ENCODE data around the gene CTNNA2. TPM values are rescaled to one million over a fixed set of nuclear protein-coding genes. Genes with fewer than 3 reads are reported as not detected.

CTNNA2 gene
- total RNA-seq, 1 experiment from 2014 or later: 0.54 TPM

- Histone ChIP-seq H3K9me3 (ENCODE audit: control insufficient read depth, insufficient read depth, low read depth, low read length) (no peaks in the 10 kb centered on the region), H3K4me3 (ENCODE audit: low read depth in 2 of 2, low read length in 2 of 2) (no peak overlapping the region), H3K36me3 (ENCODE audit: control insufficient read depth, insufficient read depth, low read length) (no peaks in the 10 kb centered on the region), H3K4me1 (ENCODE audit: control insufficient read depth, insufficient read depth, low read length) (no peaks in the 10 kb centered on the region), H3K27ac (ENCODE audit: low read length) (no peak overlapping the region), H3K27me3 (ENCODE audit: control insufficient read depth, insufficient read depth, low read length) (no peaks in the 10 kb centered on the region)
- CTCF ChIA-PET: no interaction called here
- no peak for TF ChIP-seq POLR2AphosphoS5 (IDR thresholded peaks at IDR 0.05; ENCODE audit: low read depth, low read length)
- no peak for TF ChIP-seq TCF7L2 (IDR thresholded peaks at IDR 0.05; ENCODE audit: low read depth, low read length)
- no peak for TF ChIP-seq CTCF (IDR thresholded peaks at IDR 0.05)
- no peak for TF ChIP-seq REST (IDR thresholded peaks at IDR 0.05; ENCODE audit: insufficient read depth in 1 of 2, low read depth in 2 of 2, low read length in 1 of 2)
- no peak for TF ChIP-seq SIN3A (IDR thresholded peaks at IDR 0.05; ENCODE audit: borderline replicate concordance, insufficient read depth, low read depth, low read length)
- ATAC-seq (no peak), DNase-seq (ENCODE audit: low read depth, low spot score) (no peak)
- BruUV-seq (replicated peaks): no TSS peak
- in situ Hi-C loops (cut with HindIII; ENCODE audit: low pct_unique_long_range_greater_than_20kb, low sequenced_read_pairs): no loop called here
- intact Hi-C loops (cut with micrococcal nuclease; ENCODE audit: unreplicated experiment): no loop called here
- POLR2A ChIA-PET: no interaction called here
Observed at GRCh38 chr2:80019571-80020460, 507.0 kb downstream of the CTNNA2 start.

- DNase-seq (ENCODE audit: low read depth, low spot score) (no peak), ATAC-seq (no peak)
- no peaks in the 10 kb centered on the region for H3K9me3 ChIP-seq (ENCODE audit: control insufficient read depth, insufficient read depth, low read depth, low read length)
- H3K4me3 ChIP-seq (ENCODE audit: low read depth in 2 of 2, low read length in 2 of 2): no peak overlapping the region
- BruUV-seq (replicated peaks): no TSS peak
- intact Hi-C loops (cut with micrococcal nuclease; ENCODE audit: unreplicated experiment) (no loop called here), in situ Hi-C loops (cut with HindIII; ENCODE audit: low pct_unique_long_range_greater_than_20kb, low sequenced_read_pairs) (no loop called here)
- no peaks in the 10 kb centered on the region for H3K36me3 ChIP-seq (ENCODE audit: control insufficient read depth, insufficient read depth, low read length)
- no peak for TF ChIP-seq POLR2AphosphoS5 (IDR thresholded peaks at IDR 0.05; ENCODE audit: low read depth, low read length)
- no peak overlapping the region for H3K27ac ChIP-seq (ENCODE audit: low read length)
- ChIA-PET POLR2A (no interaction called here), CTCF (no interaction called here)
- H3K27me3 ChIP-seq (ENCODE audit: control insufficient read depth, insufficient read depth, low read length): no peaks in the 10 kb centered on the region
- no peaks in the 10 kb centered on the region for H3K4me1 ChIP-seq (ENCODE audit: control insufficient read depth, insufficient read depth, low read length)
Observed at GRCh38 chr2:80022018-80022417, 509.2 kb downstream of the CTNNA2 start.

GRCh38 chr2:80026040-80026729 lies 513.3 kb downstream of the CTNNA2 start:
- CTCF ChIA-PET: no interaction called here
- in situ Hi-C loops (cut with HindIII; ENCODE audit: low pct_unique_long_range_greater_than_20kb, low sequenced_read_pairs) (no loop called here), intact Hi-C loops (cut with micrococcal nuclease; ENCODE audit: unreplicated experiment) (no loop called here)
- Histone ChIP-seq H3K36me3 (ENCODE audit: control insufficient read depth, insufficient read depth, low read length) (no peaks in the 10 kb centered on the region), H3K27ac (ENCODE audit: low read length) (no peak overlapping the region), H3K27me3 (ENCODE audit: control insufficient read depth, insufficient read depth, low read length) (no peaks in the 10 kb centered on the region), H3K9me3 (ENCODE audit: control insufficient read depth, insufficient read depth, low read depth, low read length) (no peaks in the 10 kb centered on the region), H3K4me1 (ENCODE audit: control insufficient read depth, insufficient read depth, low read length) (no peaks in the 10 kb centered on the region), H3K4me3 (ENCODE audit: low read depth in 2 of 2, low read length in 2 of 2) (no peak overlapping the region)
- DNase-seq (ENCODE audit: low read depth, low spot score) (no peak), ATAC-seq (no peak)
- BruUV-seq (replicated peaks): no TSS peak
- no peak for TF ChIP-seq SIN3A (IDR thresholded peaks at IDR 0.05; ENCODE audit: borderline replicate concordance, insufficient read depth, low read depth, low read length)
- no peak for TF ChIP-seq REST (IDR thresholded peaks at IDR 0.05; ENCODE audit: insufficient read depth in 1 of 2, low read depth in 2 of 2, low read length in 1 of 2)
- no peak for TF ChIP-seq POLR2AphosphoS5 (IDR thresholded peaks at IDR 0.05; ENCODE audit: low read depth, low read length)
- TF ChIP-seq TCF7L2 (IDR thresholded peaks at IDR 0.05; ENCODE audit: low read depth, low read length): no peak
- TF ChIP-seq CTCF (IDR thresholded peaks at IDR 0.05): no peak
- POLR2A ChIA-PET: no interaction called here

All from Panc1 (cell line).